Naive B cell (primary cell): Measurements from ENCODE around the gene STUB1. TPM values are rescaled to one million over a fixed set of nuclear protein-coding genes. Genes with fewer than 3 reads are reported as not detected.

Experiments used
- ATAC-seq, 2 donors: fragments of 150-1000 bp; cut with Tn5 transposase; 2 replicates each; pipeline ENCODE4 v1.10.0; 2021; ENCODE audit warnings: low read depth in 2 of 2, mild to moderate bottlenecking in 2 of 2, moderate library complexity in 2 of 2
- DNase-seq: peaks from one replicate; pipeline ENCODE4 v3.0.0; 2022
- H3K27ac Mint-ChIP-seq, 6 donors: one replicate each; pipeline ENCODE4 v1.8.0; 2020 to 2022; ENCODE audit warnings: mild to moderate bottlenecking in 6 of 6, mixed read lengths in 6 of 6, moderate library complexity in 5 of 6, inconsistent platforms in 2 of 6
- H3K27me3 Mint-ChIP-seq, 3 donors: one replicate each; pipeline ENCODE4 v1.8.0; 2021 to 2022; ENCODE audit warnings: mixed read lengths in 3 of 3, mild to moderate bottlenecking in 1 of 3
- H3K36me3 Mint-ChIP-seq, 2 donors: one replicate each; pipeline ENCODE4 v1.8.0; 2020 to 2022; ENCODE audit warnings: mixed read lengths in 2 of 2, inconsistent platforms in 1 of 2, mild to moderate bottlenecking in 1 of 2
- H3K4me1 Mint-ChIP-seq, 3 donors: one replicate each; pipeline ENCODE4 v1.8.0; 2020 to 2022; ENCODE audit warnings: mixed read lengths in 3 of 3, inconsistent platforms in 1 of 3, mild to moderate bottlenecking in 1 of 3, moderate library complexity in 1 of 3
- H3K4me3 Mint-ChIP-seq, 8 donors: one replicate each; pipeline ENCODE4 v1.8.0; 2020 to 2022; ENCODE audit warnings: mild to moderate bottlenecking in 8 of 8, mixed read lengths in 8 of 8, moderate library complexity in 8 of 8, inconsistent platforms in 2 of 8
- H3K9me3 Mint-ChIP-seq, 7 donors: one replicate each; pipeline ENCODE4 v1.8.0; 2020 to 2022; ENCODE audit warnings: mixed read lengths in 7 of 7, mild to moderate bottlenecking in 5 of 7, inconsistent platforms in 2 of 7, moderate library complexity in 1 of 7
- polyA plus RNA-seq, 6 donors: library from polyadenylated mRNA; unstranded; fragments of 300-500 nt; fragmentation: Illumina TruSeq; gene quantifications; one replicate each; pipeline ENCODE4 v1.2.3, GENCODE V29; 2021; ENCODE audit warnings: low read depth in 6 of 6

The STUB1 gene
- polyA plus RNA-seq, result 100 to 1,000 TPM; 121 to 180 (median 128) TPM

GRCh38 chr16:679814-680624 lies at the start of gene STUB1:
TSS of gene STUB1 (plus strand) at chr16:680410. CDS start at chr16:680526, 116 bp downstream.
- ATAC-seq (peak; percentile 46 to 54), DNase-seq (peak; percentile 85)
- peak within 1 kb of the TSS; percentile 81 to 93 (median 84) for H3K4me3 Mint-ChIP-seq

GRCh38 chr16:630815-631405 lies 49.3 kb upstream of the STUB1 start, which contains the start of gene WFIKKN1:
TSS of gene WFIKKN1 (plus strand) at chr16:630985. CDS start at chr16:631254, 269 bp downstream.
- Mint-ChIP-seq H3K27me3 (no peaks in the 10 kb centered on the region), H3K27ac (no peak within 1 kb of the TSS), H3K4me3 (peak within 1 kb of the TSS in 1 of 8 donors; percentile 7), H3K36me3 (no peaks in the 10 kb centered on the region), H3K4me1 (peaks cover 0 to 7% (median 3%) of the 10 kb centered on the region in 3 donors), H3K9me3 (no peaks in the 10 kb centered on the region)
- DNase-seq (no peak), ATAC-seq (no peak)

More at GRCh38 chr16:679814-680624, at the start of gene STUB1:
- Mint-ChIP-seq H3K36me3 (no peaks in the 10 kb centered on the region), H3K4me1 (peaks cover 7 to 35% (median 33%) of the 10 kb centered on the region in 3 donors), H3K27ac (peak within 1 kb of the TSS in 5 of 6 donors; percentile 65 to 93 (median 80)), H3K9me3 (no peaks in the 10 kb centered on the region), H3K27me3 (peaks cover 0 to 13% (median 5%) of the 10 kb centered on the region in 3 donors)

GRCh38 chr16:631808-632358 lies 48.3 kb upstream of the STUB1 start:
- H3K36me3 Mint-ChIP-seq, result no peaks in the 10 kb centered on the region
- no peak overlapping the region for H3K4me3 Mint-ChIP-seq

GRCh38 chr16:632486-633335 lies 47.5 kb upstream of the STUB1 start:
- no peak for DNase-seq

More at GRCh38 chr16:631808-632358, 48.3 kb upstream of the STUB1 start:
- DNase-seq (no peak), ATAC-seq (no peak)
- Mint-ChIP-seq H3K4me1 (peaks cover 0 to 13% (median 7%) of the 10 kb centered on the region in 3 donors), H3K9me3 (no peaks in the 10 kb centered on the region), H3K27ac (no peak overlapping the region), H3K27me3 (no peaks in the 10 kb centered on the region)

GRCh38 chr16:633336-634050 lies 46.7 kb upstream of the STUB1 start:
- H3K27ac Mint-ChIP-seq, result no peak overlapping the region
- no peaks in the 10 kb centered on the region for H3K27me3 Mint-ChIP-seq
- no peaks in the 10 kb centered on the region for H3K36me3 Mint-ChIP-seq
- peaks cover 0 to 23% (median 7%) of the 10 kb centered on the region in 3 donors for H3K4me1 Mint-ChIP-seq
- DNase-seq, result no peak
- ATAC-seq, result no peak
- H3K9me3 Mint-ChIP-seq, result no peaks in the 10 kb centered on the region
- peak overlapping the region in 1 of 8 donors; percentile 70 for H3K4me3 Mint-ChIP-seq

More at GRCh38 chr16:632486-633335, 47.5 kb upstream of the STUB1 start:
- H3K36me3 Mint-ChIP-seq, result no peaks in the 10 kb centered on the region
- H3K9me3 Mint-ChIP-seq, result no peaks in the 10 kb centered on the region
- H3K4me3 Mint-ChIP-seq, result no peak overlapping the region
- H3K4me1 Mint-ChIP-seq, result peaks cover 0 to 17% (median 7%) of the 10 kb centered on the region in 3 donors
- H3K27ac Mint-ChIP-seq, result no peak overlapping the region
- ATAC-seq, result no peak
- no peaks in the 10 kb centered on the region for H3K27me3 Mint-ChIP-seq

GRCh38 chr16:634051-634670 lies 46.0 kb upstream of the STUB1 start:
- DNase-seq (no peak), ATAC-seq (no peak)
- H3K27me3 Mint-ChIP-seq, result no peaks in the 10 kb centered on the region
- H3K36me3 Mint-ChIP-seq, result no peaks in the 10 kb centered on the region
- peak overlapping the region in 7 of 8 donors; percentile 34 to 92 (median 70) for H3K4me3 Mint-ChIP-seq
- no peaks in the 10 kb centered on the region for H3K9me3 Mint-ChIP-seq
- peak overlapping the region in 1 of 6 donors; percentile 93 for H3K27ac Mint-ChIP-seq
- H3K4me1 Mint-ChIP-seq, result peaks cover 0 to 28% (median 10%) of the 10 kb centered on the region in 3 donors

GRCh38 chr16:634996-635395 lies 45.2 kb upstream of the STUB1 start:
- Mint-ChIP-seq H3K27me3 (no peaks in the 10 kb centered on the region), H3K4me3 (peak overlapping the region; percentile 24 to 92 (median 70)), H3K27ac (no peak overlapping the region), H3K4me1 (peaks cover 0 to 34% (median 16%) of the 10 kb centered on the region in 3 donors), H3K36me3 (no peaks in the 10 kb centered on the region), H3K9me3 (no peaks in the 10 kb centered on the region)
- ATAC-seq (no peak), DNase-seq (no peak)

- H3K36me3 Mint-ChIP-seq, result no peaks in the 10 kb centered on the region
- ATAC-seq (no peak), DNase-seq (no peak)
- peaks cover 0 to 38% (median 21%) of the 10 kb centered on the region in 3 donors for H3K4me1 Mint-ChIP-seq
- H3K9me3 Mint-ChIP-seq, result no peaks in the 10 kb centered on the region
- H3K4me3 Mint-ChIP-seq, result peak overlapping the region; percentile 32 to 99 (median 94)
- H3K27ac Mint-ChIP-seq, result peak overlapping the region in 1 of 6 donors; percentile 99
- H3K27me3 Mint-ChIP-seq, result no peaks in the 10 kb centered on the region
These were observed 44.5 kb upstream of the STUB1 start for GRCh38 chr16:635573-636205.

- ATAC-seq, result peak; percentile 83 to 86
- H3K4me1 Mint-ChIP-seq, result peaks cover 0 to 38% (median 22%) of the 10 kb centered on the region in 3 donors
- no peaks in the 10 kb centered on the region for H3K27me3 Mint-ChIP-seq
- peak within 1 kb of the TSS; percentile 92 to 99 (median 96) for H3K4me3 Mint-ChIP-seq
- no peaks in the 10 kb centered on the region for H3K36me3 Mint-ChIP-seq
- peak; percentile 90 for DNase-seq
- peak within 1 kb of the TSS; percentile 98 to 100 (median 99) for H3K27ac Mint-ChIP-seq
- no peaks in the 10 kb centered on the region for H3K9me3 Mint-ChIP-seq
These were observed 43.8 kb upstream of the STUB1 start, which contains the start of gene METTL26 for GRCh38 chr16:636206-637080. TSS of gene METTL26 (minus strand) at chr16:636305. CDS start at chr16:636290, 15 bp downstream.

- no peaks in the 10 kb centered on the region for H3K27me3 Mint-ChIP-seq
- H3K4me3 Mint-ChIP-seq, result peak overlapping the region; percentile 92 to 99 (median 96)
- peak; percentile 60 to 62 for ATAC-seq
- H3K36me3 Mint-ChIP-seq, result no peaks in the 10 kb centered on the region
- H3K9me3 Mint-ChIP-seq, result no peaks in the 10 kb centered on the region
- peak overlapping the region; percentile 98 to 100 (median 99) for H3K27ac Mint-ChIP-seq
- peaks cover 0 to 38% (median 22%) of the 10 kb centered on the region in 3 donors for H3K4me1 Mint-ChIP-seq
- DNase-seq, result no peak
These were observed 42.9 kb upstream of the STUB1 start for GRCh38 chr16:637081-638018.
